Measurements from ENCODE around the gene C16orf54.
A peak's percentile ranks its signal among the peaks of the same experiment; 100 is the strongest.
"Not testable (repeated sequence)": the region's sequence is repeated elsewhere in the genome, so short reads cannot be mapped to it uniquely, and the experiment has no call there.

Gene C16orf54

GRCh38 chr16:29789775-29790182 lies 44.0 kb upstream of the C16orf54 start:
- DNase-seq (ENCODE audit: low read depth in 2 of 2), result no peak
- peak overlapping the region; percentile 96 to 97 for H3K4me3 ChIP-seq (replicated peaks in 1 of 2; ENCODE audit: low read depth in 2 of 2, low read length in 2 of 2)
- TF ChIP-seq CTCF (IDR thresholded peaks at IDR 0.05; ENCODE audit: low read depth, low read length), result no peak

GRCh38 chr16:29787155-29787554 lies 41.4 kb upstream of the C16orf54 start:
- DNase-seq (ENCODE audit: low read depth in 2 of 2); H3K4me3 ChIP-seq (replicated peaks in 1 of 2; ENCODE audit: low read depth in 2 of 2, low read length in 2 of 2): not testable (repeated sequence)

- peak overlapping the region; percentile 19 to 29 for H3K4me3 ChIP-seq (replicated peaks in 1 of 2; ENCODE audit: low read depth in 2 of 2, low read length in 2 of 2)
- TF ChIP-seq CTCF (IDR thresholded peaks at IDR 0.05; ENCODE audit: low read depth, low read length), result peak; percentile 88
- DNase-seq (ENCODE audit: low read depth in 2 of 2), result peak; percentile 65 to 74
These were observed 39.2 kb upstream of the C16orf54 start for GRCh38 chr16:29784901-29785500.

- no peak overlapping the region for H3K4me3 ChIP-seq (replicated peaks in 1 of 2; ENCODE audit: low read depth in 2 of 2, low read length in 2 of 2)
- DNase-seq (ENCODE audit: low read depth in 2 of 2), result no peak
- TF ChIP-seq CTCF (IDR thresholded peaks at IDR 0.05; ENCODE audit: low read depth, low read length), result no peak
These were observed 38.4 kb upstream of the C16orf54 start for GRCh38 chr16:29784157-29784556.

- H3K4me3 ChIP-seq (replicated peaks in 1 of 2; ENCODE audit: low read depth in 2 of 2, low read length in 2 of 2); DNase-seq (ENCODE audit: low read depth in 2 of 2): not testable (repeated sequence)
These were observed 37.5 kb upstream of the C16orf54 start for GRCh38 chr16:29783094-29783953.

- DNase-seq (ENCODE audit: low read depth in 2 of 2), result peak in 1 of 2 donors; percentile 4
- no peak overlapping the region for H3K4me3 ChIP-seq (replicated peaks in 1 of 2; ENCODE audit: low read depth in 2 of 2, low read length in 2 of 2)
- TF ChIP-seq CTCF (IDR thresholded peaks at IDR 0.05; ENCODE audit: low read depth, low read length), result no peak
These were observed 33.7 kb upstream of the C16orf54 start for GRCh38 chr16:29779474-29779873.

- TF ChIP-seq CTCF (IDR thresholded peaks at IDR 0.05; ENCODE audit: low read depth, low read length), result no peak
- no peak for DNase-seq (ENCODE audit: low read depth in 2 of 2)
These were observed 32.0 kb upstream of the C16orf54 start, which contains the start of gene ZG16 for GRCh38 chr16:29777576-29778350. Gene ZG16, plus strand, starts transcription at chr16:29778256. Its CDS starts 1,011 bp downstream, at chr16:29779267.

More at GRCh38 chr16:29777576-29778350, 32.0 kb upstream of the C16orf54 start, which contains the start of gene ZG16:
- H3K4me3 ChIP-seq (replicated peaks in 1 of 2; ENCODE audit: low read depth in 2 of 2, low read length in 2 of 2), result no peak within 1 kb of the TSS

All from cardiac fibroblast (primary cell).